ENCODE results near the gene SIL1.

The SIL1 gene

GRCh38 chr5:139091439-139092156, 106.6 kb downstream of the SIL1 start:
- TF ChIP-seq EGR1 (IDR thresholded peaks at IDR 0.05) (no peak), TEAD4 (IDR thresholded peaks at IDR 0.05) (no peak), RAD21 (IDR thresholded peaks at IDR 0.05; ENCODE audit: low read depth) (peak; percentile 32; the same call in 1 of the 2 replicates), MAX (IDR thresholded peaks at IDR 0.05) (no peak), TCF12 (IDR thresholded peaks at IDR 0.05; ENCODE audit: low read depth) (no peak), REST (IDR thresholded peaks at IDR 0.05; ENCODE audit: low read depth) (no peak)
- TF ChIP-seq, protein P1, sequence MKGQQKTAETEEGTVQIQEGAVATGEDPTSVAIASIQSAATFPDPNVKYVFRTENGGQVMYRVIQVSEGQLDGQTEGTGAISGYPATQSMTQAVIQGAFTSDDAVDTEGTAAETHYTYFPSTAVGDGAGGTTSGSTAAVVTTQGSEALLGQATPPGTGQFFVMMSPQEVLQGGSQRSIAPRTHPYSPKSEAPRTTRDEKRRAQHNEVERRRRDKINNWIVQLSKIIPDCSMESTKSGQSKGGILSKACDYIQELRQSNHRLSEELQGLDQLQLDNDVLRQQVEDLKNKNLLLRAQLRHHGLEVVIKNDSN (IDR thresholded peaks at IDR 0.05) = no peak

DNA sequence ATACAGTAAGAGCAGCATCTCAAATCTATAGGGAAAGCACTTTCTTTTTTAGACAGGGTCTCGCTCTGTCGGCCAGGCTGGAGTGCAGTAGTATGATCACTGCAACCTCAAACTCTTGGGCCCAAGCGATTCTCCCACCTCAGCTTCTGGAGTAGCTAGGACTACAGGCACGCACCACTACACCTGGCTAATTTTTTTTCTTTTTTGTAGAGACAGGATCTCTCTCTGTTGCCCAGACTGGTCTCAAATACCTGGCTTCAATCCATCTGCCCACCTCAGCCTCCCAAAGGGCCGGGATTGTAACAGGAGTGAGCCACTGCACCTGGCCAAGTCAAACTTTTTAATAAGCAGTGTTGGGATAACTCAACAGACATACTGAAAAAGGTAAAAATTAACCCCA, 107.6 kb downstream of the SIL1 start:
- no peak for TF ChIP-seq YY1 (IDR thresholded peaks at IDR 0.05; ENCODE audit: low read depth)
- TF ChIP-seq MAX (IDR thresholded peaks at IDR 0.05) = no peak
- no peak for TF ChIP-seq RAD21 (IDR thresholded peaks at IDR 0.05; ENCODE audit: low read depth)
- TF ChIP-seq, protein P1 (IDR thresholded peaks at IDR 0.05) = no peak
- TF ChIP-seq CEBPB (IDR thresholded peaks at IDR 0.05) = no peak
- no peak for TF ChIP-seq TAF1 (IDR thresholded peaks at IDR 0.05; ENCODE audit: low read depth)
- TF ChIP-seq TCF12 (IDR thresholded peaks at IDR 0.05; ENCODE audit: low read depth) = no peak
- TF ChIP-seq EGR1 (IDR thresholded peaks at IDR 0.05) = no peak
- no peak for TF ChIP-seq ZBTB7A (IDR thresholded peaks at IDR 0.05; ENCODE audit: low read depth)

DNA sequence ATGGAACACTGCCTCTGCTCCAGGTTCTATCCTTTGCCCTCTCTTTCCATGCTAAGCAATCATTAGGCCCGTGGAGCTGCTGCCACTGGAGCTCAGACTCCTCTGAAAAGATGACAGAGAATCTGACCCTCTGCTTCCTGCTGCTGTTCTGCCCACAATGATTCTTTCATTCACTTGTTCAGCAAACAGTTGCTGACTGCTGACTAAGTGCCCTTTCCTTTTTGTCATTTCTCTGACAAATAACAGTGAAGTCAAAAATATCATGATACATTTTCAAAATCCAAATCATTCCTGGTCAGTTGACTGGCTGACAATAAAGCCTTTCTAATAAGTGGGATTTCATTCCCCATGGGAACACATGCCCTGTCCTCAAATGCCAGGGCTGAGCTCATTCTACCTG, 110.1 kb downstream of the SIL1 start:
- TF ChIP-seq ZBTB7A (IDR thresholded peaks at IDR 0.05; ENCODE audit: low read depth) (no peak), NFIC (IDR thresholded peaks at IDR 0.05) (no peak), CEBPB (IDR thresholded peaks at IDR 0.05) (no peak), EP300 (IDR thresholded peaks at IDR 0.05; ENCODE audit: borderline replicate concordance) (no peak), REST (IDR thresholded peaks at IDR 0.05; ENCODE audit: low read depth) (no peak), FOXM1 (IDR thresholded peaks at IDR 0.05; ENCODE audit: borderline replicate concordance, low read depth) (no peak), EGR1 (IDR thresholded peaks at IDR 0.05) (no peak), CREB1 (IDR thresholded peaks at IDR 0.05; ENCODE audit: low read depth) (no peak), YY1 (IDR thresholded peaks at IDR 0.05; ENCODE audit: low read depth) (no peak), RAD21 (IDR thresholded peaks at IDR 0.05; ENCODE audit: low read depth) (no peak), TCF12 (IDR thresholded peaks at IDR 0.05; ENCODE audit: low read depth) (no peak), MAX (IDR thresholded peaks at IDR 0.05) (no peak), TAF1 (IDR thresholded peaks at IDR 0.05; ENCODE audit: low read depth) (no peak), TEAD4 (IDR thresholded peaks at IDR 0.05) (no peak)
- TF ChIP-seq, protein P1 (IDR thresholded peaks at IDR 0.05) = no peak

DNA sequence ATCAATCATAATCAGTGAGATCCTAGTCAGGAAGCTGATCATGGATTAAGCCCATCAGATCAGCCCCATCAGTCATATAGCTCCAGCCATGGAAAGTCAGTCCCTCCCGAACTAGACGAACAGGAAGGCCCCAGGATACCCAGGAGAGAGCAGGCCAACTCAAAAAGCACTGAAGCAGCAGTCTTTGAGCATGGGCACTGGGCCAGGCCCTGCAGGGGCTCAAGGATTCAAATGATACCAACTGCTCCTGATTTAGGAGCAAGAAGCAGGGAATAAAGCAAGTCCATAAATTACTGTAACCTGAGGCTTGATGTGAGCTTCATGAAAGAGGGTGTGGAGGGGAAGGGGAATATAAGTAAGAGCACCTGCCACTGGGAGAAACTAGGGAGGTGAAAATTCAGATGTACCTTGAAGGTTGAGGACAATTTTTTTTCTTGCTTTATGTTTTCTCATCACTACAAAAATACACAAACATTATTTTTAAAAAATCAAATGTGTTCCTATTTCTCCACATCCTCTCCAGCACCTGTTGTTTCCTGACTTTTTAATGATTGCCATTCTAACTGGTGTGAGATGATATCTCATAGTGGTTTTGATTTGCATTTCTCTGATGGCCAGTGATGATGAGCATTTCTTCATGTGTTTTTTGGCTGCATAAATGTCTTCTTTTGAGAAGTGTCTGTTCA, 115.2 kb downstream of the SIL1 start:
- TF ChIP-seq EP300 (IDR thresholded peaks at IDR 0.05; ENCODE audit: borderline replicate concordance) (peak; percentile 37; the same call in 1 of the 2 replicates), CEBPB (IDR thresholded peaks at IDR 0.05) (no peak), TCF12 (IDR thresholded peaks at IDR 0.05; ENCODE audit: low read depth) (0 out of 2 replicates have a peak, but pooled peaks have one; percentile 26), EGR1 (IDR thresholded peaks at IDR 0.05) (no peak), FOXM1 (IDR thresholded peaks at IDR 0.05; ENCODE audit: borderline replicate concordance, low read depth) (peak; percentile 43; the same call in 1 of the 2 replicates), TAF1 (IDR thresholded peaks at IDR 0.05; ENCODE audit: low read depth) (no peak), RAD21 (IDR thresholded peaks at IDR 0.05; ENCODE audit: low read depth) (no peak), MAX (IDR thresholded peaks at IDR 0.05) (no peak), YY1 (IDR thresholded peaks at IDR 0.05; ENCODE audit: low read depth) (no peak), CREB1 (IDR thresholded peaks at IDR 0.05; ENCODE audit: low read depth) (no peak), TEAD4 (IDR thresholded peaks at IDR 0.05) (no peak), REST (IDR thresholded peaks at IDR 0.05; ENCODE audit: low read depth) (no peak), NFIC (IDR thresholded peaks at IDR 0.05) (peak; percentile 73), ZBTB7A (IDR thresholded peaks at IDR 0.05; ENCODE audit: low read depth) (no peak)
- TF ChIP-seq, protein P1 (IDR thresholded peaks at IDR 0.05) = no peak
